SK-MEL-5 (cell line): ENCODE data around the gene CNGB1. TPM values are rescaled to one million over a fixed set of nuclear protein-coding genes. Genes with fewer than 3 reads are reported as not detected.
"Not testable (repeated sequence)": the region's sequence is repeated elsewhere in the genome, so short reads cannot be mapped to it uniquely, and the experiment has no call there.

ENCODE experiments used
- DNase-seq: peaks from one replicate; pipeline ENCODE4 v3.0.0-alpha.2; 2016; ENCODE audit warnings: low read depth, low spot score
- in situ Hi-C: cut with HindIII; loops from 2 replicates; pipeline ENCODE4 v1.10.0; 2016; ENCODE audit warnings: low sequenced_read_pairs, high pct_unique_total_duplicates, low pct_unique_long_range_greater_than_20kb
- total RNA-seq: library from RNA; depleted of rRNA; stranded (reverse); fragments of >200 nt; shearing (Covaris generic); gene quantifications from 2 replicates; pipeline ENCODE4 v1.2.3, GENCODE V29; 2014

Gene CNGB1
- total RNA-seq, 1 experiment from 2014 or later = not detected

DNA sequence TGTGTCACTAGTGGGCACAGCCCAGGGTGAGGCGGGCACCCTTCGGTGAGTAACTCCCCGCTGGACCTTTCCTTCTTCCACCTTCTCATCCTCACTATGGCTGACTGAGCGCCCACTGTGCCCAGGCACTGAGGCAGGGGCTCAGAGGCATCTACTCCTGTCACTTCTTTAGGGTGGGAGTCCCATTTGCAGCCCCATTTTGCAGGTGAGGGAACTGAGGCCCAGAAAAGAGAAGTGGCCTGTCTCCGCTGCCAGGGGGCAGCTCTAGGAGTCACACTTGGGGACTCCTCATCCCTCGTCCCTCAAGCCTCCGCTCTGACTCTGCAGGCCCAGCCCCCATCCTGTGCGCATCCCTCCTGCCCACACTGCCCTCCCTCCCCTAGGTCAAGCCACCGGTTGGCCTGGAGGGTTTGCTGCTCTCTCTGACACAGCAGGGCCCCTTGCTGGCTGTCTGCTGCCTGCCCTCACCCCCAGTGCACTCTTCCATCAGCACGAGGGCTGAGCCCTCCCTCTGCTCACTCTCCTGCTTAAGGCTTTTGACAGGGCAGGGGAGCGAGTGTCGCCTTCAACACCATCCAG, 62.4 kb downstream of the CNGB1 start:
- DNase-seq = no peak
- in situ Hi-C loops = no loop called here

DNA sequence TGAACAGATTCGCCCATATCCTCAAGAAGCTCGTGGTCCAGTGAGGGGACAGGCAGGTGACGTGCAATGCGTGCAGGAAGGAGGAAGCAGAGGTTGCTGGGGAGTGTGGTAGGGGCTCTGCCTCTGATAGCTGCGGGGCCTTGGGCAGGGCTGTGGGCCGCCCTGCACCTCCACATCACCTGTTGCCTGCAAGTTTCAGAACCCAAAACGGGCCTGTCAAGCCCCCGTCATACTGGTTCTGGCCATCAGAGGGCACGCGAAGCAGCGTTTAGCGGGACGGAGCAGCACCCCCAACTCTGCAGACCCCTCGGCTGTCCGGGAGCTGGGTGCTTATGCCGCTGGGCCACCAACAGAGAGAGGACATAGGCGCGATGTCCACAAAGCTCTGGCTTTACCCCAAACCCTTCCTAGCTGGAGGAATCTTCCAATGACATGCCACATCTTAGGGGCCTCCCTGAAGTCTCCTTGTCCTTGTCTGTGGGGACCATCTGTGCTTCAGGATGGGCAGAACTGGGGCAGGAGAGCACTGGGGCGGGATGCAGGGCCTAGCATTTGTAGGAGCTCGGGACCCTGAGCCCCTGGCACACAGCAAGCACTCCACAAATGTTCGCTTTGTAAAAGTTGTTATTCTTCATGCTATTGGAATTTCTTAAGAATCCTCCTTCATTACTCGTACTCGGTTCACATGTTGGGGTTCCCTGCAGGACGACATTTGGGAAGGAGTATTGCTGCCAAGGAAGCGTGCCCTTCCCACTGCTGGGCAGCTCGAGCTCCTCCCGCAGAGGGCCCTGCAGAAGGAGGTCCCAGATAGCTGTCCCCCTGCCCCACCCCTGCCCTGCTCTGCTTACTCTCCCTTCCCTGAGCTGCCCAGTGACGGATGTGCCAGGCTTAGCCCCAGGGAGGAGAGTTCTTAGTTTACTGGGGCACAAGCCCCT, 64.3 kb downstream of the CNGB1 start:
- DNase-seq = no peak
- in situ Hi-C loops = no loop called here

DNA sequence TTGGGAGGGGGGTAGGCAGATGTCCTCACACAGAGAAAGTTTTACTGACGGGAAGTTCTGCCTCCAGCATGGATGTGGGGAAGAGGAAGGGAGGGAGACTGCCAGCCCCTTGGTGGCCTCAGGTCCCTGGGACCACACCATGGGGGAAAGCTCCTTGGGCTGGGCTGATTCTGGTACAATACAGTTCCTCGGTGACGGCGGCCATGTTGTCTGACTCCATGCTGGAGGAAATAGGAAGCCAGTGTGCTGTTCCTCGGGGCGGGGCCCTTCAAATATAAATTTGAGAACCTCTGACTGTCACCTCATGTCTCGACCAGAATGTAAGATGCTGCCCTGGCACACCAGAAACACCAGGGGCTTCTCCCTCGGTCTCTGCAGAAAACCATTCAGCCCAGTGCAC, 66.8 kb downstream of the CNGB1 start:
- in situ Hi-C loops = no loop called here
- DNase-seq = no peak

DNA sequence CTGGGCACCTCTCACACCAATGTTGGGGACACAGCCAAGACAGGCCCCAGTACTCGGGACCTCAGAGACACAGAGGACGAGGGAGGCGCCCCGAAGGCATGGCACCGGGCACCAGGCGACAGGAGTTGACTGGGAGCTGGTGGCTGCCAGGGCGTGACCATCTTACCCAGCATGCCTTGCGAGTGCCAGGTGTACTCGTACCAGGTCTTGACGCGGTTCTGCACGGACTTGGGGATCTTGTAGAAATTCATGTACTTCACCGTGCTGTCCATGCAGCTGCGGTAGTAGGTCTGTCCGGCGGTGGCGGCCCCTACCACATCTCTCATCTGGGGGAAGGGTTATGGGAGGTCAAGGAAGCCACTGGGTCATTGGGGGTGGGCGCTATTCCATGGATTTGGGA, 67.3 kb downstream of the CNGB1 start:
- in situ Hi-C loops = no loop called here
- no peak for DNase-seq

DNA sequence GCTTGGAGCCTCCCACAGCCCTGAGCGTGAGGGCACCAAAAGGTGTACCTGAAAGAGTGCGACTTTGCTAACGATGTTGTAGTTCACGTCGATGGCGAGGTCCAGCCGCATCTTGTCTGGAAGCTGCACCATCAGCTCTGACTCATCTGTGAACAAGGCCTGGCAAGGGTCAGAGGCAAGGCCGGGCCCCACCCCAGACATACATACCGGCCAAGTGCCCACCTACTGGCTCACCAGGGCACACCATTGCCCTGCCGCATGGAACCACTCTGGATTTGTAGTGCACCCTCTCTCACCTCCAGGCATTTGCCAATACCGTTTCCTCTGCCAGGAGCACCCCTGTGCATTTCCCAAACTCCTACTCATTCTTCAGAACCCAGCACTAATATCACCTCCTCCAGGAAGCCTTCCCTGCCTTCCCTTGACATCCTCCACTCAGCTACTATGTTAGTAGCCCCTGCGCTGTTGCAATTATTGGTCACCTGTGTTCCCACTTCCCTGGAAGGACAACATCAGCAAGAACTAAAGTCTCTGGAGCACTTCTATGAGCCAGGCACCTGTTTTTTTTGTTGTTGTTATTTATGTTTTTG, 69.4 kb downstream of the CNGB1 start:
- no peak for DNase-seq
- in situ Hi-C loops = no loop called here

DNA sequence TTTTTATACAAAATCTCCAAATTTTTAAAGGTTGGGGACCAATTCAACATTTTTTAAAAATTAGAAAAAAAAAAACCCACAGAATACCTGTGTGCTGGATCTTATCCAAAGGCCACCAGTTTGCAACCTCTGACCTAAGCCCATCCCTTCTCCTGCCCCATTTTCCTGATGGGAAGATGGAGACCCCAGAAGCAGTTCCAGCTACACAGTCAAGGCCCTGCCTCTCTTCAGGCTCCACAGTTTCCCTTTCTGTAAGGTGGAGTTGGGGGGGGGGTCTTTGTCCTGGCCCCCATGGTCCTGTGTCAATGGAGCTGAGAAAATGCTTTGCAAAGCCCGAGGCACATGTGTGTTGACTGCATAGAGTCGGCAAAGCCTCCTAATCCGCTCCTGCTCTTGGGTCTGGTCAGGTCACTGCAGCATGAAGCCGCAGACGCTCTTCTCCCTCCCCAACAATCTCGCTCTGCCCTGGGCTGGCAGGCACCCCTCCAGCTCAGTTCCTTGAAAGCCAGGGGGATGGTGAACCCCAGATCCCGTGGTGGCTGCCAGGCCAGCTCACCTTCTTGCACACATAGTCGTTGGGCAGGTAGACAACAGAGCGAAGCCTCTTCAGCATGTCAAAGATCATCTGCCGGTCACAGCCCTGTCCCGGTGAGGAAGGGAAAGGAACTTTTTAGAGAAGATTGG, 70.0 kb downstream of the CNGB1 start:
- in situ Hi-C loops = no loop called here
- no peak for DNase-seq

DNA sequence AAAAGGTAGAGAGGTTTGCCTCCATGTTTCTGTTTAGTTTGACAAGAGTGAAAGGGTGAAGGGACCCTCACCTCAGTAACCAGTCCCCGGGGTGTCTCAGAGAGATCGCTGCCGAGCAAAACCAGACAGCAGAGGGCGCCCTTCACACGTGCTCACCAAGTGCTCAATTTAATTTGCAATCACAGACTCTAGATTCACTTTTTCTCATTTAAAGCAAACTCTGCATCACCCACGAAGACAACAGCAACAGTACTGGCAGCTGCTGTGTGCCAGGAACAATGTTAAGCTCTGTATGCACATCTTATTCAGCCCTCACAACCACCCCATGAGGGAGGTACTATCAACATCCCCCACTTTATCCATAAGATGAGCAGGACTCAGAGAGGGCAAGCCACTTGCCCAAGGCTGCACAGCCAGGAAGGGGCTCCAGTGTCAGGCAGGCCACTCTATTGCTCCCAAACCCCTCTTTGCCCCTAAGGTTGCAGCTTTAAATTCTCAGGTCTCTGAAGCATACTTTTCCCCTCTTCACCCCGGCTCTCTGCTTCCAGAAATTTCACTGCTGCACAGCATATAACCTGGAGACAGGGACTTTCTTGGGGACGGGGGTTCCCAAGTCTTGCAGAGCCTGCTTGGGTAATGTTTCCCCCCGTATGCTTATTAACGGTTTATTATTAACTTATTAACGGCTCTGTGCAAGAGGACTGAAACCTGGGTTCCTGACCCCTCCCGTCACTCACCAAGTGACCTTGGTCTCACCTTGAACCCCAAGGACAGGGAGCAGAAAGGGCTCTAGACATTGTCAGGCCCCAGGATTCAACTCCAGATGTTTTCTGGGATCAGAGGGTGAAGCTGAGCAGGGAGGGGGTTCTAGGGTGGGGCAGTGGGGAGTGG, 70.9 kb downstream of the CNGB1 start:
- peak; percentile 69 for DNase-seq
- in situ Hi-C loops = no loop called here

DNA sequence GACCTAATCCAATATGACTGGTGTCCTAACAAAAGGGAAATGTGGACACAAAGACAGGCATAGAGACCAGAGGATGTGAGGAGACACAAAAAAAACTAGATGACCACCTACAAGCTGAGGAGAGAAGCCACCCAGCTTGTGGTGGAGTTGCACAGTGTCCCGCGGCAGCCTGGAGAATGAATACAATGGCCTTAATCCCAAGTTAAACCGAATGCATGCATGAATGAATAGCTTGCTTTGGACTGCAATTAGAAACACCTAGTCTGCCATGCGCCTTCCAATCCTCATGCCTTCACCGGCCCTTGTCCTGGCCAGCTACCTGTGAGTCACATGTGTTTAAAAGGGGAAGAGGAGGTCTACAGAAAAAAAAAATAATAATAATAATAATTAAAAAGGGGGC, 72.0 kb downstream of the CNGB1 start:
- DNase-seq = no peak
- in situ Hi-C loops = no loop called here

DNA sequence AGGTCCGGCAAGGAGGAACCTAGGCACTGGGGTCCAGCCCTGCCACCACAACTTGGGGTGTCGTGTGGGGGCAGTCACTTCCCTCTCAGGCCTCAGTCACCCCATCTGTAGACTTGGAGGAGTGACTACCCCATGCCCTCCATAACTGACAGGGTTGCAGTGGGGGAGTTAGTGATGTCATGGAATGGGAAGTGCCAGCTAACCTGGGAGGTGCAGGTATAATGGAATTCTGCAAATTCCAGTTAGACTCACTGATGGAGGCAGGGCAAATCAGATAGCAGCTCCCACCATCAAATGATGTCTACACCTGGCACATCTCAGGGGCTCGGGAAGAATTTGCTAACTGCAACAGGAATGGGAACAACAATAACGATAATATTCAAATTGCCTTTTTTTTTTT, 72.9 kb downstream of the CNGB1 start:
- in situ Hi-C loops = no loop called here
- DNase-seq = no peak

DNA sequence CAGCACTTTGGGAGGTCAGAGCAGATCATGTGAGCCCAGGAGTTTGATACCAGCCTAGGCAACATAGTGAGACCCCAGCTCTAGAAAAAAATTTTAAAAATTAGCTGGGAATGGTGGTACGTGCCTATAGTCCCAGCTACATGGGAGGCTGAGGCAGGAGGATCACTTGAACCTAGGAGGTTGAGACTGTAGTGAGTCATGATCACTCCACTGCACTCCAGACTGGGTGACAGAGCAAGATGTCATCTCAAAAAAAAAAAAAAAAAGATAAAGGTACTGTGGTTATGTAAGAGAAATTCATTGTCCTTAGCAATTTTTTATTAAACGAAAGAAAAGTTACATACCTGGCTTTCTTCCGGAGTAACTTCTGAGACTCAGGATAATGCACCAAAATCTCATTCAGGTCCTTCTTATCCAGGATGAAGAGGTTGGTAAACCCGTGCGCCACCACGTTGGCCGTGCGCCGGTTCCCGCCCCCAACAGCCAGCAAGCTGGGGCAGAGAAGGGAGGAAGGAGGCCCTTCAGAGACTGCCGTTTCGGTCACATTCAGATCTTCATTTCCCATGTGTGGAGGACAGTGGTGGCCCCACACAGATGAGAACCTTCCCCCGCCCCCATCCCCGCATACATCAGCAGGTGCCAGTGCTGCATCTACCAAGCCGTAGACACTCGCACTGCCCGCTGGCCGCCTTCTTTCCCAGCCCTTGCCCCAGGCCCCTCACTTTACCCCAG, 73.7 kb downstream of the CNGB1 start:
- in situ Hi-C loops = no loop called here
- no peak for DNase-seq

DNA sequence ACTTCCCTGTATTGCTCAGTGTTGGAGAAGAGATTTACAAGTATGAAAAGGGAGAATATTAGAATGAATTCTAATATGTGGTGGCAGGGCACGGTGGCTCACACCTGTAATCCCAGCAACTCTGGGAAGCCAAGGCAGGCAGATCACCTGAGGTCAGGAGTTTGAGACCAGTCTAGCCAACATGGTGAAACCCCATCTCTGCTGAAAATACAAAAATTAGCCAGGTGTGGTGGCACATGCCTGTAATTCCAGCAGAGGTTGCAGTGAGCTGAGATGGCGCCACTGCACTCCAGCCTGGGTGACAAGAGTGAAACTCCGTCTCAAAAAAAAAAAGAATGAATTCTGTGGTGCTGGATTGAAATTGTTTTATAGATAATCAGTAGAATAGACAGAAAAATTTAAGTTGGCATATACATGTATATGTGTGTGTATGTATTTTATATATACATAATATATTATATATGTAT, 75.8 kb downstream of the CNGB1 start:
- in situ Hi-C loops, DNase-seq: not testable (repeated sequence)

DNA sequence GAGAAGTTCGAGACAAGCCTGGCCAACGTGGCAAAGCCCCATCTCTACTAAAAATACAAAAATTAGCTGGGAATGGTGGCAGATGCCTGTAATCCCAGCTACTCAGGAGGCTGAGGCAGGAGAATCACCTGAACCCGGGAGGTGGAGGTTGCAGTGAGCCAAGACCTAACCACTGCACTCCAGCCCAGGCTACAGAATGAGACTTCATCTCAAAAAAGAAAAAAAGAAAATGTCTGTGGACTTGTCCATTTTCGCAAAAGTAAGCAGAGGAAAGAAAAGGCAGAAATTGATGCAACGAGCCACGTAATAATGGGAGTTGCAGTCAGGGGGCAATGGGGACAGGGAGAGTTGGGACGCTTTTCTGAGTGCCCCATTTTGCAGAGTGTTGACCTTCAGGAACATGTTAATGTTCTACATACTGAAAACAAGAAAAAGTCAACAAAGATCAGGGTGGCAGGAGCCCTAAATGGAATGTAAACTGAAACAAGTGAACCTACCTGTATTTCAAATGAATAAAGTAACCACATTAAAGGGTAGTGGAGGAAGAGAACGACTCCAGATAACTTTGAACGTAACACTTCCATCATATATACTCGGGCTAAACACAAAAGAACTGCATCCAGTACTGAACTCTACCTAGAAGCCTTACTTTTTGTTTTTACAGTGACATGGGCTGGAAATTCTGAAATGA, 76.4 kb downstream of the CNGB1 start:
- DNase-seq = no peak
- in situ Hi-C loops = no loop called here

DNA sequence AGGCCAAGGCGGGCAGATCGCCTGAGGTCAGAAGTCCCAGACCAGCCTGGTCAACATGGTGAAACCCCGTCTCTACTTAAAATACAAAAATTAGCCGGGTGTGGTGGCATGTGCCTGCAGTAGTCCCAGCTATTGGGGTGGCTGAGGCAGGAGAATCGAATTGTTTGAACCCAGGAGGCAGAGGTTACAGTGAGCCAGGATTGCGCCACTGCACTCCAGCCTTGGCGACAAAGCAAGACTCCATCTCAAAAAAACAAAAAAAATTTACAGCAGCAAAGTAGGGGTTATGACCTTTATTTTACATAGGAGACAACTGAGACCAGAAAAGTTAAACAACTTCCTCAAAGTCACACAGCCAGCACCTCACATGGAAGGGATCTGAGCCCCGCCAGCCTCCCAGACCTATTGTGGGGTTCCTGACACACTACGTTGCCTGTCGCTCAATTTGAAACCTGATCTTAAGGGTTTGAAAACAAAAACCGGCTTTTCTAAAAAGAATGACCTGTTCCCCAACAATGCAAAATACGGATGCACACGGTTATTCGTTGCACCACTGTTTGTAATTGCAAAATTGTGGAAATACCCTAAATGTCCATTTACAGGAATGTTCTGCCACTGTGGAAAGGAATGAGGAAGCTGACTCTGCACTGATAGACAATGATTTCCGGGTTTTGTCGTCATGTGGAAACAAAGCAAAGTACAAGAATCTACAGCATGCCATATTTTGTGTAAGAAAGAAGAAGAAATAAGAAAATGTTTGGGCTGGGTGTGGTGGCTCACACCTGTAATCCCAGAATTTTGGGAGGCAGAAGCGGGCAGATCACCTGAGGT, 77.2 kb downstream of the CNGB1 start:
- DNase-seq = no peak

DNA sequence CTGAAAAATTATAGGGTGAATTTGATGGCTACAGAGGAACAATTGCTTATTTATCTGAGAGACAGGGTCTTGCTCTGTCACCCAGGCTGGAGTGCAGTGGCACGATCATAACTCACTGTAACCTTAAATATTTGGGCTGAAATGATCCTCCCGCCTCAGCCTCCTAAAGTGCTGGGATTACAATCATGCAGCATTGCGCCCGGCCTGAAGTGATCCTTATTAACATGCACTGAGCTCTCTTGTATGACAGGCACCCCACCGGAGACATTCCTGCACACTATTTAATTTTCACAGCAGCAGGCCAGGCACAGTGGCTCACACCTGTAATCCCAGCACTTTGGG, 77.7 kb downstream of the CNGB1 start:
- no peak for DNase-seq
- in situ Hi-C loops = no loop called here

More for the DNA sequence above, 77.2 kb downstream of the CNGB1 start:
- in situ Hi-C loops = no loop called here

DNA sequence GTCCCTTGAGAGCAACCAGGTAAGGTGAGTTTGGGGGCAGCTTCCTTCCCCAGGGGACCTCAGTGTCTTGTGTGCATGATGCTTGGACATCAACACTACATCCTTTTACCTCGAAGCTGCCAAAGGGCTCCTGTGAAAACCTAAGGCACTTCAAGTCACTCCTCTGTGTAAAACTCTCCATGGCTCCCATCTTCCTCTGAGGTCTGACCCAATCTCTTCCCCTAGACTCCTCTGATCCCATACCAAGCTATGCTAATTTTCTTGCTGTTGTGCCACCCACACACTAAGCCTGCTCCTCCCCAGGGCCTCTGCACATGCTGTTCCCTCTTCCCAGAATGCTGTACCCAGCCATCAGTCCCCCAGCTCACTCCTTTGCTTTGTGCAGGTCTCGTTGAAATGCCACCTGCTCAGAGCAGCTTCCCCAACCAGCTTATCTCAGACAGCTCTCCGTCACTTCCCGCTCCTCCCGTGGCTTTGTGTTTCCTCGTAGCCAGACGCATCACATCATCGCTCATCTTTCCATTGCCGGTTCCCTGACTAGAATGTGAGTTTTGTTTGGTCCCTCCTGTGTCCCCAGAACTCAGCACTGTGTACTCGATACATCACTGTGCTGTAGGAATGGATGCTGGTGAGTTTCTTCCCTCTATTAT, 78.4 kb downstream of the CNGB1 start:
- in situ Hi-C loops = no loop called here
- no peak for DNase-seq
